GM19372 (cell line): Measurements from ENCODE around the gene GRM8.

Experiments used
- ATAC-seq: cut with Tn5 transposase; IDR thresholded peaks from one replicate; pipeline ENCODE4 v1.9.1; 2021; ENCODE audit warnings: mild to moderate bottlenecking, low read depth, moderate library complexity; ENCODE audit not compliant: unreplicated experiment

Gene GRM8

GRCh38 chr7:126774077-126774476, 478.7 kb downstream of the GRM8 start:
- ATAC-seq: no peak

GRCh38 chr7:126768836-126769235, 483.9 kb downstream of the GRM8 start:
- no peak for ATAC-seq

- no peak for ATAC-seq
Observed at GRCh38 chr7:126760914-126761577, 491.7 kb downstream of the GRM8 start.

GRCh38 chr7:126755381-126755780, 497.4 kb downstream of the GRM8 start:
- no peak for ATAC-seq

- no peak for ATAC-seq
Observed at GRCh38 chr7:126750207-126750911, 502.4 kb downstream of the GRM8 start.

- ATAC-seq: no peak
Observed at GRCh38 chr7:126728967-126729366, 523.8 kb downstream of the GRM8 start.

- ATAC-seq: no peak
Observed at GRCh38 chr7:126727930-126728391, 524.8 kb downstream of the GRM8 start.

- no peak for ATAC-seq
Observed at GRCh38 chr7:126723966-126724544, 528.7 kb downstream of the GRM8 start.

GRCh38 chr7:126720232-126720631, 532.5 kb downstream of the GRM8 start:
- peak; percentile 70 for ATAC-seq

GRCh38 chr7:126718419-126718818, 534.3 kb downstream of the GRM8 start:
- ATAC-seq: no peak

GRCh38 chr7:126716321-126716720, 536.4 kb downstream of the GRM8 start:
- ATAC-seq: no peak

- no peak for ATAC-seq
Observed at GRCh38 chr7:126715076-126715475, 537.7 kb downstream of the GRM8 start.

GRCh38 chr7:126702242-126703016, 550.3 kb downstream of the GRM8 start:
- ATAC-seq: peak; percentile 38

- ATAC-seq: peak; percentile 84
Observed at GRCh38 chr7:126700807-126701604, 551.7 kb downstream of the GRM8 start.

- no peak for ATAC-seq
Observed at GRCh38 chr7:126699707-126700106, 553.0 kb downstream of the GRM8 start.

GRCh38 chr7:126698909-126699308, 553.8 kb downstream of the GRM8 start:
- ATAC-seq: no peak

- ATAC-seq: no peak
Observed at GRCh38 chr7:126698446-126698845, 554.3 kb downstream of the GRM8 start.

- peak; percentile 26 for ATAC-seq
Observed at GRCh38 chr7:126696256-126697038, 556.3 kb downstream of the GRM8 start.
